HUES6 (cell line): Measurements from ENCODE around the gene GPATCH11.

Experiments
- H3K27ac ChIP-seq: 2 replicates; pipeline ENCODE4 v1.7.0; 2013; ENCODE audit warnings: low read depth, mild to moderate bottlenecking, low read length, inconsistent platforms
- H3K27me3 ChIP-seq: 2 replicates; pipeline ENCODE4 v1.6.1; 2013; ENCODE audit warnings: low read length; ENCODE audit not compliant: control insufficient read depth, insufficient read depth
- H3K36me3 ChIP-seq: 2 replicates; pipeline ENCODE4 v1.6.1; 2013; ENCODE audit warnings: low read length; ENCODE audit not compliant: control insufficient read depth, insufficient read depth
- H3K4me1 ChIP-seq: 2 replicates; pipeline ENCODE4 v1.6.1; 2013; ENCODE audit warnings: low read length; ENCODE audit not compliant: control insufficient read depth, insufficient read depth
- H3K4me3 ChIP-seq: 2 replicates; pipeline ENCODE4 v1.5.1; 2013; ENCODE audit warnings: low read depth, low read length
- H3K9ac ChIP-seq: one replicate; pipeline ENCODE4 v1.6.1; 2013; ENCODE audit warnings: mild to moderate bottlenecking, low read length
- H3K9me3 ChIP-seq: 2 replicates; pipeline ENCODE4 v1.6.1; 2013; ENCODE audit warnings: low read depth, low read length; ENCODE audit not compliant: control insufficient read depth, insufficient read depth

The GPATCH11 gene

GRCh38 chr2:37080266-37080665 lies 4.1 kb upstream of the GPATCH11 start:
- Histone ChIP-seq H3K27me3 (no peaks in the 10 kb centered on the region), H3K9ac (no peak overlapping the region), H3K36me3 (peaks cover 24% of the 10 kb centered on the region), H3K4me3 (no peak overlapping the region), H3K4me1 (no peaks in the 10 kb centered on the region), H3K9me3 (no peaks in the 10 kb centered on the region), H3K27ac (no peak overlapping the region)

DNA sequence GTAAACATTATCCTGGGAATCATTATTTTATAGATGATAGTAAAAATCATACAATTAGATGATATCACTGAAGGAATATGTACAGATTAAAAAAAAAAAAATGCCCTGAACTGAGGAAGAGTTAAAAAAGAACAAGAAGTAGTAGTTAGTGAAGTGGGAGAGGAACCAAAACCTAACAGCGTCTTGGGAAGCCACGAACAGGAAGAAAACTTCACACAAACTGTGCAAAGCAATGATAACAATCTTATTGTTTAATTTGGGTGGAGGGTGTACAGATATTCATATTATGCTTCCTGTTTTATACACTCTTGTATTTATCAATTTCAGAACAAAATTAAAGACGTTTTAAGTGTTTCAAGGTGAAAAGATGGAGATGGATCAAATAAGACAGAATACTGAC lies 3.6 kb upstream of the GPATCH11 start:
- Histone ChIP-seq H3K4me3 (no peak overlapping the region), H3K36me3 (peaks cover 20% of the 10 kb centered on the region), H3K4me1 (no peaks in the 10 kb centered on the region), H3K9ac (no peak overlapping the region), H3K27ac (no peak overlapping the region), H3K9me3 (no peaks in the 10 kb centered on the region), H3K27me3 (no peaks in the 10 kb centered on the region)

DNA sequence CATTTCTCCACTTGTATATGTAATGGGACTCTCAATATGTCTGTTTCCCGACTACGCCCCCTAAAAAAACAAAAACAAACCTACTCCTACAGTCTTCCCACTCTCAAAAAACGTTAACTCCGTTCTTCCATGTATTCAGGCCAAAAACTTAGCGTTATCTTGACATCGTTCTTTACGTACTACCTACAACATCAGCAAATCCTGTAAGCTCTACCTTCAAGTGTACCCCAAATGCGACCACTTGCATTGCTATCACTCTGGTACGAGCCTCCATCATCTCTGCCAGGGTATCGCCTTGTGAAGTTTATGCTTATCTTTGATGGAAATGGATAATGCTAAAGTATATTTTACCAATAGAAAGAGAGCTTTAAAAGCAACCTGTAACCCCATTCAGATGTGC lies 479 bp downstream of the GPATCH11 start:
- peak overlapping the region; percentile 92 for H3K4me3 ChIP-seq
- peak overlapping the region; percentile 61 for H3K9ac ChIP-seq
- H3K36me3 ChIP-seq, result peaks cover 6% of the 10 kb centered on the region
- no peaks in the 10 kb centered on the region for H3K4me1 ChIP-seq
- no peaks in the 10 kb centered on the region for H3K27me3 ChIP-seq
- H3K27ac ChIP-seq, result no peak overlapping the region
- H3K9me3 ChIP-seq, result no peaks in the 10 kb centered on the region

DNA sequence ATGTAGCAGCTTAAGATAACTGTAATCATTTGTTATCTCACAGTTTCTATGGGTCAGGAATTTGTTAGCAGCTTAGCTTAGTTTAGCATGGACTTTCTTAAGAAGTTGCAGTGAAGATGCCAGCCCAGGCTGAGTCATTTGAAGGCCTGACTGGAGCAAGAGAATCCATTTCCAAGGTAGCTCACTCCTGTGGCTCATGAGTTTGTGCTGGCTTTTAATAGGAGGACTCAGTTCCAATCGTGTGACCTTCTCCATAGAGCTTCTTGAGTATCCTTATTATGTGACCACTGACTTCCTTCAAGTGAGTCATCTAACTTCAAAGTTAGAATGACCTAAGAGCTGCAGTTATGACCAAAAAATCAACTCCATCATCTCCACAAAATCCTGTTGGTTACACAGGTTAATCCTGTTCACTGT lies 1.4 kb downstream of the GPATCH11 start:
- no peaks in the 10 kb centered on the region for H3K27me3 ChIP-seq
- H3K9ac ChIP-seq, result no peak overlapping the region
- H3K4me1 ChIP-seq, result no peaks in the 10 kb centered on the region
- no peaks in the 10 kb centered on the region for H3K9me3 ChIP-seq
- H3K36me3 ChIP-seq, result peaks cover 6% of the 10 kb centered on the region
- H3K27ac ChIP-seq, result no peak overlapping the region
- no peak overlapping the region for H3K4me3 ChIP-seq

- Histone ChIP-seq H3K27ac (no peak overlapping the region), H3K9me3 (no peaks in the 10 kb centered on the region), H3K9ac (no peak overlapping the region), H3K36me3 (peaks cover 17% of the 10 kb centered on the region), H3K27me3 (no peaks in the 10 kb centered on the region), H3K4me1 (no peaks in the 10 kb centered on the region), H3K4me3 (no peak overlapping the region)
Measured at GRCh38 chr2:37090019-37090477, 5.7 kb downstream of the GPATCH11 start.

GRCh38 chr2:37091873-37092272 lies 7.6 kb downstream of the GPATCH11 start:
- H3K27ac ChIP-seq, result no peak overlapping the region
- H3K27me3 ChIP-seq, result no peaks in the 10 kb centered on the region

GRCh38 chr2:37096568-37096967 lies 12.2 kb downstream of the GPATCH11 start:
- Histone ChIP-seq H3K27ac (no peak overlapping the region), H3K9me3 (no peaks in the 10 kb centered on the region), H3K36me3 (peaks cover 28% of the 10 kb centered on the region)

More at GRCh38 chr2:37091873-37092272, 7.6 kb downstream of the GPATCH11 start:
- H3K9me3 ChIP-seq, result no peaks in the 10 kb centered on the region
- no peak overlapping the region for H3K4me3 ChIP-seq
- no peak overlapping the region for H3K9ac ChIP-seq
- H3K36me3 ChIP-seq, result peaks cover 17% of the 10 kb centered on the region
- H3K4me1 ChIP-seq, result no peaks in the 10 kb centered on the region

GRCh38 chr2:37098416-37099118 lies 14.2 kb downstream of the GPATCH11 start:
- Histone ChIP-seq H3K4me3 (no peak overlapping the region), H3K9me3 (no peaks in the 10 kb centered on the region), H3K27ac (no peak overlapping the region), H3K9ac (no peak overlapping the region), H3K4me1 (no peaks in the 10 kb centered on the region), H3K36me3 (peaks cover 32% of the 10 kb centered on the region), H3K27me3 (no peaks in the 10 kb centered on the region)

More at GRCh38 chr2:37096568-37096967, 12.2 kb downstream of the GPATCH11 start:
- H3K4me1 ChIP-seq, result no peaks in the 10 kb centered on the region
- H3K27me3 ChIP-seq, result no peaks in the 10 kb centered on the region
- H3K9ac ChIP-seq, result no peak overlapping the region
- H3K4me3 ChIP-seq, result no peak overlapping the region

DNA sequence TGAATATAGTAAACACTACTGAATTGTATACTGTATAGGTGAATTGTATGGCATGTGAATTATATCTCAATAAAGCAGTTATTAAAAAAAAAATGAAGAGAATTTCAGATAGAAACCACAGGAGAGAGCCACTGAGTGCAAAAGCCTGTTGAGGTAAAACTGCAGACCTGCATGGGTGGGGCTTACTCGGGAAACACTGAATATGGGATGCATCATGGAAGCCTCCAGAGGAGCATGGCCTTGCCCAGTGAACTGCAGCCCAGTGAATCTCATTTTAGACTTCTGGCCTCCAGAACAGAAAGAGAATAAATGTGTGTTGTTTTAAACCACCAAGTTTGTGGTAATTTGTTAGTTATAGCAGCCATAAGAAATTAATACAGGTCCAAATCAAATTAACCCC lies 15.7 kb downstream of the GPATCH11 start:
- no peaks in the 10 kb centered on the region for H3K27me3 ChIP-seq
- no peak overlapping the region for H3K27ac ChIP-seq
- no peaks in the 10 kb centered on the region for H3K4me1 ChIP-seq
- no peak overlapping the region for H3K9ac ChIP-seq
- H3K4me3 ChIP-seq, result no peak overlapping the region
- peaks cover 28% of the 10 kb centered on the region for H3K36me3 ChIP-seq
- no peaks in the 10 kb centered on the region for H3K9me3 ChIP-seq

DNA sequence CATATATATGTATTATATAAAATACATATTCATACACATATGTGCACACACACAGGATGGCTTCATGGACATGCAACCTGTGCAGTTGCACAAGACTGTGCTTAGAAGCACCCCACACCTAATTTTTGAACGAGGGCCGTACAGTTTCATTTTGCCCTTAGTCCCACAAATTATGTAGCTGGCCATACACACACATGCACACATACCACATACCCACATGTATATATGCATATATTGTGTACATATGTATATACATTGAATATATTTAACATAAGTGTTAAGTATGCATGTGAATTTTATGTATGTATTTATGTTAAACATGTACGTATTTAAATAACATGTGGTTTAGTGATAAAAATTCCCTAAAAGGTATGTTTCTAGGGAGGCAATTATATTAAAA lies 18.3 kb downstream of the GPATCH11 start:
- Histone ChIP-seq H3K9ac (no peak overlapping the region), H3K4me1 (peaks cover 8% of the 10 kb centered on the region), H3K9me3 (no peaks in the 10 kb centered on the region), H3K27me3 (no peaks in the 10 kb centered on the region), H3K27ac (no peak overlapping the region), H3K4me3 (no peak overlapping the region), H3K36me3 (peaks cover 49% of the 10 kb centered on the region)

- Histone ChIP-seq H3K36me3 (peaks cover 58% of the 10 kb centered on the region), H3K27me3 (no peaks in the 10 kb centered on the region), H3K4me3 (no peak overlapping the region), H3K4me1 (peaks cover 8% of the 10 kb centered on the region), H3K27ac (no peak overlapping the region), H3K9ac (no peak overlapping the region), H3K9me3 (no peaks in the 10 kb centered on the region)
Measured at GRCh38 chr2:37104178-37104577, 19.9 kb downstream of the GPATCH11 start.
